ENCODE results near the gene SGSM1.

DNA sequence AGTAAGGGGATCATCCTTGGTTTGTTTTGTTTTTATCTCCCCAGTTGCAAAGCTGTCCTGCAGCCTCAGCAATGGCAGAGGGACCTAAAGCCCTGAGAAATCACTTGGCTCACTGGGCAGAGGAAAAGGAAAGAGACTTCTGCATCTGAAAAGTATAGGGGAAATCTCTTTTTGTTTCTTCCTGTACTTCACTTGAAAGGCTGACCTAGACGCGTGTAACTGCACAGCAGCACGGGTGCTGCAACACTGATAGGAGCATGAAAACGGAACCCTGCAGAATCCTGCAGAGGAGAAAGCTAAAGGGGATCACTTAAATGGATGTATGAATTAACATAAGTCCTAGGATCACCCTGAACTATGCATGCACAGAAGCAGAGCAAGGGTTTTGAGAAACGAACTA, 29.5 kb upstream of the SGSM1 start:
- TF ChIP-seq, protein P1, sequence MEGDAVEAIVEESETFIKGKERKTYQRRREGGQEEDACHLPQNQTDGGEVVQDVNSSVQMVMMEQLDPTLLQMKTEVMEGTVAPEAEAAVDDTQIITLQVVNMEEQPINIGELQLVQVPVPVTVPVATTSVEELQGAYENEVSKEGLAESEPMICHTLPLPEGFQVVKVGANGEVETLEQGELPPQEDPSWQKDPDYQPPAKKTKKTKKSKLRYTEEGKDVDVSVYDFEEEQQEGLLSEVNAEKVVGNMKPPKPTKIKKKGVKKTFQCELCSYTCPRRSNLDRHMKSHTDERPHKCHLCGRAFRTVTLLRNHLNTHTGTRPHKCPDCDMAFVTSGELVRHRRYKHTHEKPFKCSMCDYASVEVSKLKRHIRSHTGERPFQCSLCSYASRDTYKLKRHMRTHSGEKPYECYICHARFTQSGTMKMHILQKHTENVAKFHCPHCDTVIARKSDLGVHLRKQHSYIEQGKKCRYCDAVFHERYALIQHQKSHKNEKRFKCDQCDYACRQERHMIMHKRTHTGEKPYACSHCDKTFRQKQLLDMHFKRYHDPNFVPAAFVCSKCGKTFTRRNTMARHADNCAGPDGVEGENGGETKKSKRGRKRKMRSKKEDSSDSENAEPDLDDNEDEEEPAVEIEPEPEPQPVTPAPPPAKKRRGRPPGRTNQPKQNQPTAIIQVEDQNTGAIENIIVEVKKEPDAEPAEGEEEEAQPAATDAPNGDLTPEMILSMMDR (IDR thresholded peaks at IDR 0.05) = no peak
- no peak for TF ChIP-seq POLR2A (IDR thresholded peaks at IDR 0.05)
